Liver (tissue), 3 donors: Measurements from ENCODE around the gene CD52.

ENCODE experiments used
- EGR1 ChIP-seq, 2 donors: IDR thresholded peaks; 2 replicates each; pipeline ENCODE4 v1.6.1; 2016 to 2018; ENCODE audit warnings: antibody characterized with exemption in 2 of 2, low read depth in 2 of 2
- JUND ChIP-seq, 2 donors: IDR thresholded peaks; 2 replicates each; pipeline ENCODE4 v1.6.1; 2016; ENCODE audit warnings: antibody characterized with exemption in 2 of 2
- RAD21 ChIP-seq, 2 donors: IDR thresholded peaks; 2 replicates each; pipeline ENCODE4 v1.6.1; 2016; ENCODE audit warnings: antibody characterized with exemption in 2 of 2, mild to moderate bottlenecking in 2 of 2
- RXRA ChIP-seq, 2 donors: IDR thresholded peaks; 2 replicates each; pipeline ENCODE4 v1.6.1; 2017 to 2018; ENCODE audit warnings: antibody characterized with exemption in 2 of 2, mild to moderate bottlenecking in 1 of 2
- SP1 ChIP-seq: IDR thresholded peaks from 2 replicates; pipeline ENCODE4 v1.6.1; 2018; ENCODE audit warnings: antibody characterized with exemption, mild to moderate bottlenecking
- TAF1 ChIP-seq: conservative IDR thresholded peaks from 2 replicates; pipeline ENCODE4 v1.6.1; 2016; ENCODE audit warnings: antibody characterized with exemption, mild to moderate bottlenecking
- YY1 ChIP-seq: IDR thresholded peaks from 2 replicates; pipeline ENCODE4 v1.6.1; 2016; ENCODE audit warnings: antibody characterized with exemption, mild to moderate bottlenecking
- TF ChIP-seq, protein P1 (sequence below): fragments of 150-350 bp; IDR thresholded peaks from 2 replicates; pipeline ENCODE4 v1.5.1; 2017; ENCODE audit warnings: improper control_type of control experiment, low read depth, low read length; ENCODE audit not compliant: missing input control
- TF ChIP-seq, protein P2 (sequence below): IDR thresholded peaks from 2 replicates; pipeline ENCODE4 v1.6.1; 2016; ENCODE audit warnings: antibody characterized with exemption, mild to moderate bottlenecking
- TF ChIP-seq, protein P3 (sequence below): IDR thresholded peaks from 2 replicates; pipeline ENCODE4 v1.6.1; 2016; ENCODE audit warnings: antibody characterized with exemption
- TF ChIP-seq, protein P4 (sequence below): IDR thresholded peaks from 2 replicates; pipeline ENCODE4 v1.6.1; 2016; ENCODE audit warnings: antibody characterized with exemption
- donor health status: healthy.
- donor health status: healthy.

DNA sequence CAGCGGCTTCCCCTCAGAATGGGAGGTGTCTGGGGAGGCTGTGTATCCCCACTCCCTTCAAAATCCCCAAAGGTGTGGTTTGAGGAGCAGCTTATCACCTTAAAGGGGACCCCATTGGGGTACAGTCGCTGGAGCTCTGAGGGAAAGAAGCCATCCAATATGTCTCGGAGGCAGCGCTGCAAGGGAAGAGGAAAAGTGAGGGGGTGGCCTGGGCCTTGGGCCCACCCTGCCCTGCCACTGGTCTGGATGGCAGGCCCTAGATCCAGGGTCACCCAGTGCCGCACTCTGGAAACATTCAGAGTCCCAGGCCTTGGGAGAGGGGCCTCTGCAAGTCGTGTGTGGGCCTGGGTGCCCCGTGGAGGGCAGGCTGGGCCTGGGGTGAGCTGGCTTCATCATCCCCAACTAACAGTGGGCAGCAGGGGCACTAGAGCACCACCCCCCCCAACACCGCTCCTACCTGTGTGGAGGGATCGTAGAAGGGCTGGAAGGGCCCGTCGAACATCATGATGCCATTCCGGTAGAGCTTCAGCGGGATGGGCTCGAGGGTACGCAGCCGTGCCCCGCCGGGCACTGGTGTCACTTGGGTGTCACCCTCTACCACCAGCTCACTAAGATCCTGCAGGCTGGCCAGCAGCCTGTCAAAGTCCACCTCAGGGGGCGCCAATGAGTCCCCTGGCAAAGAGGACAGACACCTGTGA lies 32.2 kb upstream of the CD52 start:
- TF ChIP-seq, protein P1, sequence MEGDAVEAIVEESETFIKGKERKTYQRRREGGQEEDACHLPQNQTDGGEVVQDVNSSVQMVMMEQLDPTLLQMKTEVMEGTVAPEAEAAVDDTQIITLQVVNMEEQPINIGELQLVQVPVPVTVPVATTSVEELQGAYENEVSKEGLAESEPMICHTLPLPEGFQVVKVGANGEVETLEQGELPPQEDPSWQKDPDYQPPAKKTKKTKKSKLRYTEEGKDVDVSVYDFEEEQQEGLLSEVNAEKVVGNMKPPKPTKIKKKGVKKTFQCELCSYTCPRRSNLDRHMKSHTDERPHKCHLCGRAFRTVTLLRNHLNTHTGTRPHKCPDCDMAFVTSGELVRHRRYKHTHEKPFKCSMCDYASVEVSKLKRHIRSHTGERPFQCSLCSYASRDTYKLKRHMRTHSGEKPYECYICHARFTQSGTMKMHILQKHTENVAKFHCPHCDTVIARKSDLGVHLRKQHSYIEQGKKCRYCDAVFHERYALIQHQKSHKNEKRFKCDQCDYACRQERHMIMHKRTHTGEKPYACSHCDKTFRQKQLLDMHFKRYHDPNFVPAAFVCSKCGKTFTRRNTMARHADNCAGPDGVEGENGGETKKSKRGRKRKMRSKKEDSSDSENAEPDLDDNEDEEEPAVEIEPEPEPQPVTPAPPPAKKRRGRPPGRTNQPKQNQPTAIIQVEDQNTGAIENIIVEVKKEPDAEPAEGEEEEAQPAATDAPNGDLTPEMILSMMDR: peak; percentile 8
- TF ChIP-seq EGR1 (IDR thresholded peaks at IDR 0.05; ENCODE audit: low read depth in 2 of 2) (no peak), RAD21 (IDR thresholded peaks at IDR 0.05) (no peak), SP1 (no peak), YY1 (no peak), TAF1 (no peak), JUND (IDR thresholded peaks at IDR 0.05) (no peak), RXRA (IDR thresholded peaks at IDR 0.05) (no peak)
- TF ChIP-seq, protein P2, sequence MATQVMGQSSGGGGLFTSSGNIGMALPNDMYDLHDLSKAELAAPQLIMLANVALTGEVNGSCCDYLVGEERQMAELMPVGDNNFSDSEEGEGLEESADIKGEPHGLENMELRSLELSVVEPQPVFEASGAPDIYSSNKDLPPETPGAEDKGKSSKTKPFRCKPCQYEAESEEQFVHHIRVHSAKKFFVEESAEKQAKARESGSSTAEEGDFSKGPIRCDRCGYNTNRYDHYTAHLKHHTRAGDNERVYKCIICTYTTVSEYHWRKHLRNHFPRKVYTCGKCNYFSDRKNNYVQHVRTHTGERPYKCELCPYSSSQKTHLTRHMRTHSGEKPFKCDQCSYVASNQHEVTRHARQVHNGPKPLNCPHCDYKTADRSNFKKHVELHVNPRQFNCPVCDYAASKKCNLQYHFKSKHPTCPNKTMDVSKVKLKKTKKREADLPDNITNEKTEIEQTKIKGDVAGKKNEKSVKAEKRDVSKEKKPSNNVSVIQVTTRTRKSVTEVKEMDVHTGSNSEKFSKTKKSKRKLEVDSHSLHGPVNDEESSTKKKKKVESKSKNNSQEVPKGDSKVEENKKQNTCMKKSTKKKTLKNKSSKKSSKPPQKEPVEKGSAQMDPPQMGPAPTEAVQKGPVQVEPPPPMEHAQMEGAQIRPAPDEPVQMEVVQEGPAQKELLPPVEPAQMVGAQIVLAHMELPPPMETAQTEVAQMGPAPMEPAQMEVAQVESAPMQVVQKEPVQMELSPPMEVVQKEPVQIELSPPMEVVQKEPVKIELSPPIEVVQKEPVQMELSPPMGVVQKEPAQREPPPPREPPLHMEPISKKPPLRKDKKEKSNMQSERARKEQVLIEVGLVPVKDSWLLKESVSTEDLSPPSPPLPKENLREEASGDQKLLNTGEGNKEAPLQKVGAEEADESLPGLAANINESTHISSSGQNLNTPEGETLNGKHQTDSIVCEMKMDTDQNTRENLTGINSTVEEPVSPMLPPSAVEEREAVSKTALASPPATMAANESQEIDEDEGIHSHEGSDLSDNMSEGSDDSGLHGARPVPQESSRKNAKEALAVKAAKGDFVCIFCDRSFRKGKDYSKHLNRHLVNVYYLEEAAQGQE: no peak
- TF ChIP-seq, protein P3, sequence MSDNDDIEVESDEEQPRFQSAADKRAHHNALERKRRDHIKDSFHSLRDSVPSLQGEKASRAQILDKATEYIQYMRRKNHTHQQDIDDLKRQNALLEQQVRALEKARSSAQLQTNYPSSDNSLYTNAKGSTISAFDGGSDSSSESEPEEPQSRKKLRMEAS: no peak
- TF ChIP-seq, protein P4, sequence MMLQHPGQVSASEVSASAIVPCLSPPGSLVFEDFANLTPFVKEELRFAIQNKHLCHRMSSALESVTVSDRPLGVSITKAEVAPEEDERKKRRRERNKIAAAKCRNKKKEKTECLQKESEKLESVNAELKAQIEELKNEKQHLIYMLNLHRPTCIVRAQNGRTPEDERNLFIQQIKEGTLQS: no peak
